GM18505 (cell line): ENCODE data around the gene ALPK3.

Experiments
- ATAC-seq: cut with Tn5 transposase; IDR thresholded peaks from one replicate; pipeline ENCODE4 v1.9.1; 2021; ENCODE audit not compliant: unreplicated experiment
- POLR2A ChIP-seq: IDR thresholded peaks from 4 replicates; pipeline ENCODE4 v1.6.1; 2011; ENCODE audit warnings: borderline replicate concordance; ENCODE audit not compliant: insufficient read depth, insufficient read length; ENCODE audit errors: extremely low read depth

Gene ALPK3

DNA sequence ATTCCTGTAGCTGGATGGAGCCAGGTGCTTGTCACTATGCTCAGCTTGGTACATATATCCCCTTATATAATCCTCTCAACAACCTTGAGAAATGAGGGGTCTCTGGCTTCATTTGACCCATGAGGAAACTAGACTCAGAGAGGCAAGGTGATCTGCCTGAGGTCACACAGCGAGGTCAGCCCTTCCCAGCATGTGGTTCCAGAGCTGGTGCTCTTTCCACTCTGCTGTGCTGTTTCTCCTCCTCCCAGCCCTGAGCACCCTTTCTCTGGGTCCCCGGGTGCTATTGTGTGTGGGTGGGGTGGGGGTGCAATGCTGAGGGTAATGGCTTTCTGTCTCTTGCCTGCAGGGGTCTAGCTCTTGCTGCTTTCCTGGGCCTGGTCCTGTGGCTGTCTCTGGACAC lies 86.6 kb downstream of the ALPK3 start:
- no peak for TF ChIP-seq POLR2A
- ATAC-seq: no peak

DNA sequence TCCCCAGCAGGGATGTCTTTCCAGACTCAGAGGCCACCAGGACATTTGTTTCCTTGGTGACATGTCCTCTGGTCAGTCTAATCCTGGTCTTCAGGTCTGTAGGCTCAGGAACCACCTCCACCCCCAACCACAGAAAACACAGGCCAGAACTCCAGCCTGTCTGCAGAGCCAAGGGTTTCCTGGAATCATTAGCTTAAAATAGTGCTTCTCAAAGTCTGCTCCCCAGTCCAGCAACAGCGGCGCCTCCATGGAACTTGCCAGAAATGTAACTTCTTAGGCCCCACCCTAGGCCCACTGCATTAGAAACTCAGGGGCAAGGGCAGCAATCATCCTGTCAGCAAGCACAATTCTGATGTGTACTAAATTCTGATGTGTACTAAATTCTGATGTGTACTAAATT lies 87.3 kb downstream of the ALPK3 start:
- no peak for TF ChIP-seq POLR2A
- no peak for ATAC-seq

DNA sequence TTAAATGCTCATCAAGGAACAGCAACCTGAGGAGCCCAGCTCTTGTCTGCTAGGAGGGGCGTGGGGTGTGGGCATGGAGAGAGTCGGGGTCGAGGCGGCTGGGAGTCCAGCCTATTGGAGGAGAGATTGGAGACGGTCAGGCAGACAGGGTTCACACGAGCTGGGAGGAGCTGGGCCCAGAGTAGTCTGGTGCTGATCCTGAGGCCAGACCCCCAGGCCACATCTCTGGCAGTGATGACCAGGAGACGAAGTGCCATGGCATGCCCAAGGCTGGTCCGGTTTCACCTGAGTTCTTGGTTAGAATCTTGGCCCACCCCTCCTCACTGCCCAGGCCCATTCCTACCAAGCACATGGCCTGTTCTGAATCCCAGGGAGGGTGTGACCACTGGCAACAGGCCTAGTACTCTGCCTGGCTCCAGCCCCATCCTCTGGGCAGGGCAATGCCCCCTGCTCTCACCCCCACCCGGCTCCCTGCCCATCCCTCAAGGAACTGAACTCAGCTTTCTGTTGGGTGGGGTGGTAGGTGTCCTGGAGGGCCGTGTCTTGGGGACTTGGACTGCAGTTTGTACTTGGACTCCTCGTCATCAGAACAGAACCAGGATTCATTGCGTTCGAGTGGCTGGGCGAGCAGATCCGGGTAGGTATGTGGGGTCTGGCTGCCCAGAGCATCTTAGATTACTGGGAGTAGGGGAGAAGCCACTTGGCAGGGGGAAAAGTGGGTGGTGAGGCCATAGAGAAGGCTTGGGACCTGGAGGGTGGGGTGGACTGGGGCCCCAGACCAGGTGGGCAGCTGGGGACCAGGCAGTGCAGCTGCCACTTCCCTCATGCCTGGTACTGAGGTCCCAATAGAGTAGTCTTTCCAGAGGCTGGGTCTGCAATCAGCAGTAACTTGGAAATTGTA lies 88.1 kb downstream of the ALPK3 start:
- TF ChIP-seq POLR2A: no peak
- no peak for ATAC-seq

DNA sequence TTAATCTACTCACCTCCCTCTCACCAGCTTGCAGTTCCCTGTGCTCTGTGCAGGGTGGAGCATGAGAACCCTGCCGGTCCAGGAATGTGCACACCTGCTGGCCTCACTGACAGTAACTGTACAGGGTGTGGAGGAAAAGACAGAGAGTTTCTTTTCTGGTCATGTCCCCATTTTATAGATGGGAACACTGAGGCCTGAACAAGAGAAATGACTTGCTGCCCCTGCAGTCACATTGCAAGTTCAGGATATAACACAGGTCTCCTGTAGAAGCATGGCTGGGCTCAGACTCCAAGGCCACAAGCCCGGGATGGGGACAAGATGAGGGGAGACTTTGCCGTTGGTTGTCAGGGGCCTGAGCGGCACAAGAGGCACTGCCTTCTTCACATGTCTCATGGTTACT lies 90.6 kb downstream of the ALPK3 start:
- TF ChIP-seq POLR2A: no peak
- no peak for ATAC-seq

DNA sequence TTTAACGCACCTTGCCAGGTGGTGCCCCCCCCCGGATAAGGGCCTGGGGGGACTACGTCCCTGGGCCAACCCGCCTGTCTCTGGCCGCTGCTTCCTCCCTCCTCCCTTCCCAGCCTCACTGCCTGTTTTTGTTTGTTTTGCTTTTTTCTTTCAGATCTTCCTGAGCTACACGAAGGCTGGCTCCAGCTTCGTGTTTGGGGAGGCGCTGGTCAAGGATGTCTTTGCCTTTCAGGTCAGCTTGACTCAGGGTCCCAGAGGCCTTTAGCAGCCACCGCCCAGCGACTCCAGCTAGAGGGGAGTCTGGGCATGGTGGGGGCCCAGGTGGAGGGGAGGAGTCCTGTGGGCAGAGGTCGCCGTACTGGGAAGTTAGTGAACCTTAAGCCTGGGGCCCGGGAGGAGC lies 91.4 kb downstream of the ALPK3 start:
- ATAC-seq: no peak

DNA sequence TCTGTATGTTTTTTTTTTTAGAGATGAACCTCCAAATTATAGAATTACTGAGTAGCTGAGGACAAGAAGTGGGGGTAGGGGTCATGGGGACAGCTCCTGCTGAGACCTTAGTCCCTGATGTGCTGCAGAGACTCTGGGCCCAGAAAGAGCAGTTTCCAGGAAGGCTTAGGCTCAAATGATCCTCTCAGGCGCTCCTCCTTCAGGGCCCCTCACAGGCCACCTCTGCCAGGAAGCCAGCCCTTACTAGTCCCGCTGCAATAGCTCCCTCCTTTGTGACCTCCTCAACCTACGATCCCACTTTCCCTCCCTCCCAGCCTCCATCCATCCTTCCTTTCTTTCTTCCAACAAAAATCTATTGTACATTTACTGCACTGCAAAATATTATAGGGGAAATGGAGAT lies 91.9 kb downstream of the ALPK3 start:
- TF ChIP-seq POLR2A: no peak
- ATAC-seq: no peak

More for the DNA sequence above, 91.4 kb downstream of the ALPK3 start:
- TF ChIP-seq POLR2A: no peak

DNA sequence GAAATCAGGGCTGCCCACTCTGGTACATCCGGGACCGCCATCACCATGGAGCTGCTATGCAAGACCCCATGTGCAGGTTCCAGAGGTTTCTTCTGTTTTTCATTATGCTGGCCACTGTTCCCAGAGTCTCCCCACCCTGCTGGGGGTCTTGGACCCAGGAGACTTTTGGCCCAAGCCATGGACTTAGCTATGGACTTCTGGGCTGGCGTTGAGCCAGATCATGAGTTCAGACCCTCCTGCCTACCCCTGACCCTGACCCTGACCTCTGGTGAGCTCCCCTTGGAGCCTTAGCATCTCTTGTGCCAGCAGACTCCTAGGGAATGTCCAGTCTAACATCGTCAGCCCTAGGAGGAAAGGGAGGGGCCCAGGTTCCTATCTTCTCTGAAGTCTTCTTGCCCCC lies 92.6 kb downstream of the ALPK3 start:
- TF ChIP-seq POLR2A: no peak
- no peak for ATAC-seq

DNA sequence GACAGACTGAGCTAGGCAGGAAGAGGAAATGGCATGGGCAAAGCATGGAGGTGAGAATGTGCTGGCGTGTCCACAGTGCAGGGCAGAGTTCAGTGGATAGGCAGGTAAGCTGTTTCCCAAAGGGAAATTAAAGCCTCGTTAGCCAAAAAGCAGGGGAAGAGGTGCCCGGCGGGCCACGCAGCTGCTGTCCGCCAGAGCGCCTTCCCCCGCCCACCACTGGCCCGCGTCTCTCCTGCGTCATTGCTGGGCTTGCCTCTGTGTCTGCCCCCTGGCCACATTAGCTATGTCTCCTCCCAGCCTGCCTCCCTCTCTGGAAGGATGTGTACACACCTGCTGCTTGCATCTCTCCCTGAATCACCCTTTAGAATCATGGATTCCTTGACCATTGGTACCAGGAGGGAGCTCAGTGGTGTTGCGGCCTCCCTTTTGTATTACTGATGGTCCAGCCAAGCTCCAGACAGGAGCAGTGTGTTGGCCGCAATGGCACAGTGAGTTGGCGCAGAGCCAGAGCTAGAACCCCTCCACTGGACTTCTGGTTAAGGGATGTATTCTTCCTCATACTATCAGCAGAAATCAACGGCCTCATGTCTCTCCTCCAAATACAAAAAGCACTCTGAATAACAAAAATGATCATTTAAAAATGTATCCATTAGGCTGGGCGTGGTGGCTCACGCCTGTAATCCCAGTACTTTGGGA lies 93.9 kb downstream of the ALPK3 start:
- TF ChIP-seq POLR2A: no peak
- ATAC-seq: no peak

DNA sequence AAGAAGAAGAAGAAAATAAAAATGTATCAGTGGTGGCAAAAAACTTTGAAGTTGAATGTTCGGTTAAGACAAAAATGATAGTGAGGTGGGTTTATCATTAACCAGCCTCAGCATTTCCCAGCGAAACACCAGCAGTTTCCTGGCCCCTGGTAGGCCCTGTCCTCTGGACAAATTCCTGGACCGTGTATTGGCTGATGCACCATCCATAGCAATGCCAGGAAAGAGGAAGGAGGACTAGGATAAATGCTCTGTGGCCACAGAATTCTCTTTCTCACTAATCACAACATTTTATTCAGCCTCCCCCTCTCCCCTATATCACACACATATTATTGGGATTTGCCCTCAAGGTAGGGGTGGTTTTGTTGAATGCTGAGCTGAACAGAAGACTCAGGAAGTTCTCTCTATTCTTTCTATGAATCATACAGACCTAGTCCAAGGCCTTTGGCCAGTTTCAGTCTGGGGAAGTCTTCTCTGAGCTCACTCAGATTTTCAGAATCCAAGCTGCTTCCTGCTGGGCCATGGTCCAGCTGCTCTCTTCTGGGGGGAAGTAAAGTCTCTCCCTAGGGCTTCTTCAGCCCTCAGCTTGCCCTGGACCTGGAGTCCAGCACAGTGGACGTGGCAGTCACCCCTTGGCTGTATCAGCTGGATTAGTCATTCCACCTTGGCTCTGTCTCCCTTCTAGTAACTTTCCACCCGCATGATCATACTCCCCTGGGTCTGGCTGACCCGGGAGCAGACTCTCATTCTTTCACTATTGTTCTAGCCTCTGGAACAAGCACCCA lies 94.9 kb downstream of the ALPK3 start:
- no peak for ATAC-seq
- TF ChIP-seq POLR2A: no peak

DNA sequence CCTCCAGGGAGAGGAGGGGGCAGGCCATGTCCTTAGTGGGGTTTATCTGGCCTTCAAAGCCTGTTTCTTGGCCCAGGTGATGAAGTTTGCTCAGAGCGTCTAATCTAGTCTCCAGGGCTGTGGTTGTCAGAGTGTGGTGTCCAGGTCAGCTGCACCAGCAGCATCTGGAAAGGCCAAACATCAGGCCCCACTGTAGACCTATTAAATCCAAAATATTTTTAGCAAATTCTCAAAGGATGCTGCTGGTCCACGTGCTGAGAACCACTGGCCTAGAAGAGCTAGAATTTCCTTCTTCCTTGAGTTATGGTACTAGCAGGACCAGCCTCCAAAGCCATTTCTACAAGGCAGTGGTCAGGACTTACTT lies 96.2 kb downstream of the ALPK3 start:
- no peak for ATAC-seq

DNA sequence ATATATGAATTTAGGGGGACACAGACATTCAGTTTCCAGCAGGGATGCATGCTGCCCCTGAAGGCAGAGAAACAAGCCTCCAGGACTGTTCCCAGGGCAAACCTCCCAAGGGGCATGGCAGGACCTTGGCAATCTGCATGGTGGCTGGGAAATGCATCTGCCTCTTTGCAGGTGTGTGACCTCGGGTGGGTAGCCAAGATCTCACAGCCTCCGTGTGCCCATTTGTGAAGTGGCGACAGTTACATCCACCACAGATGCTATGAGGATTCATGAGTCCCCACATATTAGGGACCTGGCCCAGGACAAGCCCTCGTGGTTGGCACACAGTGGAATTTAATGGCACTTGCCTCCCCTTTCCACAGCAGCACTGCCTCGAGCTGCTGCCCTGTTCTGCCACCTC lies 97.2 kb downstream of the ALPK3 start:
- TF ChIP-seq POLR2A: no peak
- ATAC-seq: no peak

More for the DNA sequence above, 96.2 kb downstream of the ALPK3 start:
- TF ChIP-seq POLR2A: no peak

DNA sequence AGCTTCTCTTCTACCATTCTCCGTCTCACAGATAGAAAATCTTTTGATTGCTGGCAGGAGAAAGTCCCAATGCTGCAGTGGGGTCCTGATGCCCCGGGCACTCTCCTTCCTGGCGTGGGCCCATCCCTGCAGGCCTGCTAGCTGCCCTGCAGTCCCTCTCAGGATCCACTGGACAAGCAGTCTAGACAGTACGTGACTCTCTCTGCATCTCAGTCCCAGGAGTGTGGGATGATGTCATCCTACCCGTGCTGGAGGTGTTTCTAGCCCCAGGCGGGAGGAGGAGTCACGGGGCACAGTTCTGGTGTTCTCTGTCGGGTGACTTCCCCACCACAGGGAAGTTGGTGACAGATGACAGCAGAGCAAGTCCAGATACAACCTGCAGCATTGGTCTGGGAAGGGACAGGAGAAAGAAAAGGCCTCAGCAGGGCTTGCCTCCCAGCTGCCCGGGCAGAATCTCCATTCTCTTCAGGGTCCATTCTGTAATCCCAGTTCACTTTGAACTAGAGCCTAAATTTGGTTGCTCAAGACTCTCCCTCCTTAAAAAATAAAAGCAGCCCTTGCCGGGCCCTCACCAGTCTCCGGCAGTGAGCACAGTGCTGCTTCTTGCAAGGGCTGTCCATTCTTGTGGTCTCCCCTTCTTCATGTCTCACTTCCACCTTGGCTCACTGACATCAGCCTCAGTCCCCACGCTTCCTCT lies 97.9 kb downstream of the ALPK3 start:
- ATAC-seq: peak; percentile 94
- no peak for TF ChIP-seq POLR2A

DNA sequence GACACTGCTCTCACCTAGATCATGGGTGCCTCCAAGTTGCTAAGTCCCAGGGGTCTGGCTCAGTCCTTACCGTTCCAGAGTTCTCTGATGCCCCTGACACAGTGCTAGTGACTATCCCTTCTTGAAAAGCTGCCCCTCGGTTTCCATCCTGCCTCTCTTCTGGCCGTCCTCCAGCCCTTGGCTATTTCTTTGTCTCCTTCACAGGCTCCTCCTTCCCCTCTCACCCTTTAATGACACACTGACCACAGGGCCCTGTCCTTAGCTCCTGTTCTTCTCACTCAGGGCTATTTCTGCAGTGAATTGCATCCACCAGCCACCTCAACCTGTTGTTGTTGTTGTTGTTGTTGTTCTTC lies 98.4 kb downstream of the ALPK3 start:
- no peak for TF ChIP-seq POLR2A
- no peak for ATAC-seq
